Neural progenitor cell (in vitro differentiated cells): Measurements from ENCODE around the gene AFF2.

Experiments used
- CTCF ChIP-seq: fragments of 200-600 bp; sonication (generic); IDR thresholded peaks from 2 replicates; pipeline ENCODE4 v1.5.1; 2017; ENCODE audit warnings: antibody characterized with exemption, mild to moderate bottlenecking
- EZH2 ChIP-seq: fragments of 200-600 bp; sonication (generic); IDR thresholded peaks from 2 replicates; pipeline ENCODE4 v1.6.1; 2017; ENCODE audit warnings: antibody characterized with exemption, mild to moderate bottlenecking, moderate library complexity
- EZH2phosphoT487 ChIP-seq: fragments of 200-600 bp; sonication (generic); IDR thresholded peaks from 2 replicates; pipeline ENCODE4 v1.6.1; 2017; ENCODE audit warnings: antibody characterized with exemption

GRCh38 chrX:148930206-148930729 is 429.9 kb downstream of the AFF2 start:
- TF ChIP-seq CTCF = no peak
- no peak for TF ChIP-seq EZH2
- no peak for TF ChIP-seq EZH2phosphoT487
